HL-60 (cell line): Measurements from ENCODE around the gene VIPR2.

Source experiments
- CTCF ChIP-seq: IDR thresholded peaks from one replicate; pipeline ENCODE4 v1.5.1; 2011; ENCODE audit warnings: low read length, control low read depth, inconsistent platforms; ENCODE audit not compliant: insufficient read depth
- POLR2AphosphoS5 ChIP-seq: IDR thresholded peaks from 2 replicates; pipeline ENCODE4 v1.6.1; 2012; ENCODE audit warnings: low read depth

- no peak for TF ChIP-seq CTCF
- no peak for TF ChIP-seq POLR2AphosphoS5
Measured at GRCh38 chr7:159083001-159083697, 61.5 kb downstream of the VIPR2 start.
